WTC11 (cell line): ENCODE data around the gene PARVG. TPM values are rescaled to one million over a fixed set of nuclear protein-coding genes. Genes with fewer than 3 reads are reported as not detected.

Experiments
- ATAC-seq: fragments of 200-7000 bp; cut with Tn5 transposase; 2 replicates; pipeline ENCODE4 v1.10.0; 2021; ENCODE audit warnings: mild to moderate bottlenecking, moderate library complexity
- CTCF ChIA-PET: fragments of 300-600 bp; sonication (Branson Sonifier 250); formaldehyde crosslinking; loops from one replicate; lab custom pipeline; 2021; ENCODE audit warnings: antibody characterized with exemption; lab: Charles Lee
- POLR2A ChIA-PET: fragments of 350-600 bp; sonication (Branson Sonifier 250); formaldehyde crosslinking; loops from one replicate; lab custom pipeline; 2021; ENCODE audit warnings: antibody characterized with exemption; lab: Charles Lee
- DNase-seq: peaks from one replicate; pipeline ENCODE4 v3.0.0; 2021; ENCODE audit warnings: low spot score
- H3K27ac Mint-ChIP-seq: 2 replicates; pipeline ENCODE4 v1.8.0; 2021; ENCODE audit warnings: mixed read lengths
- H3K27me3 Mint-ChIP-seq: 2 replicates; pipeline ENCODE4 v1.8.0; 2021; ENCODE audit warnings: low read depth, mild to moderate bottlenecking, moderate library complexity, mixed read lengths
- H3K36me3 Mint-ChIP-seq: 2 replicates; pipeline ENCODE4 v1.8.0; 2021; ENCODE audit warnings: mixed read lengths
- H3K4me1 Mint-ChIP-seq: 2 replicates; pipeline ENCODE4 v1.8.0; 2022; ENCODE audit warnings: mixed read lengths
- H3K4me3 Mint-ChIP-seq: 2 replicates; pipeline ENCODE4 v1.8.0; 2021; ENCODE audit warnings: mild to moderate bottlenecking, moderate library complexity, mixed read lengths
- H3K9me3 Mint-ChIP-seq: 2 replicates; pipeline ENCODE4 v1.8.0; 2021; ENCODE audit warnings: mixed read lengths
- ATF2 ChIP-seq: sonication (generic); formaldehyde crosslinking; IDR thresholded peaks from 2 replicates; pipeline ENCODE4 v1.8.1; 2022; ENCODE audit warnings: low read depth, missing genetic modification reagents, borderline replicate concordance
- CTCF ChIP-seq: fragments of 200-600 bp; IDR thresholded peaks from 2 replicates; pipeline ENCODE4 v1.8.0; 2022; ENCODE audit warnings: antibody characterized with exemption
- E2F5 ChIP-seq: sonication (generic); formaldehyde crosslinking; IDR thresholded peaks from 2 replicates; pipeline ENCODE4 v1.8.1; 2022; ENCODE audit warnings: mild to moderate bottlenecking, moderate library complexity, missing genetic modification reagents
- HMGA2 ChIP-seq: fragments of 250-450 bp; sonication (Bioruptor Pico); IDR thresholded peaks from 2 replicates; pipeline ENCODE4 v1.4.0; 2021; ENCODE audit warnings: mild to moderate bottlenecking, moderate library complexity
- HMGXB4 ChIP-seq: sonication (generic); formaldehyde crosslinking; IDR thresholded peaks from 2 replicates; pipeline ENCODE4 v1.8.1; 2023; ENCODE audit warnings: mild to moderate bottlenecking, moderate library complexity, missing genetic modification reagents
- IRF1 ChIP-seq: sonication (generic); formaldehyde crosslinking; IDR thresholded peaks from 2 replicates; pipeline ENCODE4 v1.8.0; 2023; ENCODE audit warnings: missing genetic modification reagents
- JAZF1 ChIP-seq: fragments of 250-450 bp; sonication (Bioruptor Pico); IDR thresholded peaks from 2 replicates; pipeline ENCODE4 v1.9.0; 2021; ENCODE audit warnings: moderate library complexity, mild to moderate bottlenecking, inconsistent platforms
- MAX ChIP-seq: sonication (generic); formaldehyde crosslinking; IDR thresholded peaks from 2 replicates; pipeline ENCODE4 v1.8.0; 2022; ENCODE audit warnings: mild to moderate bottlenecking, missing genetic modification reagents
- NR3C1 ChIP-seq: sonication (generic); formaldehyde crosslinking; conservative IDR thresholded peaks from 2 replicates; pipeline ENCODE4 v1.8.1; 2023; ENCODE audit warnings: low read depth, mild to moderate bottlenecking, missing genetic modification reagents
- OVOL2 ChIP-seq: fragments of 250-450 bp; sonication (Bioruptor Pico); IDR thresholded peaks from 2 replicates; pipeline ENCODE4 v1.9.0; 2021; ENCODE audit warnings: mild to moderate bottlenecking, borderline replicate concordance
- PRDM15 ChIP-seq: sonication (generic); formaldehyde crosslinking; IDR thresholded peaks from 2 replicates; pipeline ENCODE4 v1.8.0; 2022; ENCODE audit warnings: missing genetic modification reagents
- RORB ChIP-seq: fragments of 250-450 bp; sonication (Bioruptor Pico); IDR thresholded peaks from 2 replicates; pipeline ENCODE4 v1.9.0; 2021; ENCODE audit warnings: mild to moderate bottlenecking
- SMAD3 ChIP-seq: sonication (generic); formaldehyde crosslinking; IDR thresholded peaks from 2 replicates; pipeline ENCODE4 v1.8.0; 2022; ENCODE audit warnings: missing genetic modification reagents, mild to moderate bottlenecking, borderline replicate concordance
- TEAD1 ChIP-seq: sonication (generic); formaldehyde crosslinking; IDR thresholded peaks from 2 replicates; pipeline ENCODE4 v1.8.0; 2022; ENCODE audit warnings: mild to moderate bottlenecking, missing genetic modification reagents
- ZBTB21 ChIP-seq: sonication (generic); formaldehyde crosslinking; IDR thresholded peaks from 2 replicates; pipeline ENCODE4 v1.8.1; 2023; ENCODE audit warnings: mild to moderate bottlenecking, missing genetic modification reagents, borderline replicate concordance
- ZNF138 ChIP-seq: sonication (generic); formaldehyde crosslinking; conservative IDR thresholded peaks from 2 replicates; pipeline ENCODE4 v1.8.1; 2022; ENCODE audit warnings: mild to moderate bottlenecking, moderate library complexity, missing genetic modification reagents
- ZNF532 ChIP-seq: fragments of 250-450 bp; sonication (Bioruptor Pico); IDR thresholded peaks from 2 replicates; pipeline ENCODE4 v1.9.0; 2021; ENCODE audit warnings: mild to moderate bottlenecking, borderline replicate concordance
- total RNA-seq: library from RNA; stranded (reverse); gene quantifications from 3 replicates; pipeline ENCODE4 v1.2.3, GENCODE V29; 2021

The PARVG gene
- total RNA-seq, 1 experiment from 2014 or later: 0.94 TPM

GRCh38 chr22:44213489-44214043, 32.8 kb downstream of the PARVG start (continued):
- TF ChIP-seq RORB (CRISPR knock-in tag): no peak

- DNase-seq (no peak), ATAC-seq (no peak)
- Mint-ChIP-seq H3K4me1 (no peaks in the 10 kb centered on the region), H3K36me3 (0 out of 2 replicates have a peak, but pooled peaks cover 3% of the 10 kb centered on the region), H3K4me3 (no peak overlapping the region), H3K9me3 (peaks cover 11% of the 10 kb centered on the region), H3K27ac (no peak overlapping the region), H3K27me3 (peaks cover 2% of the 10 kb centered on the region; the same call in 1 of the 2 replicates)
- ChIA-PET CTCF (no interaction called here), POLR2A (no interaction called here)
- TF ChIP-seq ZBTB21 (CRISPR knock-in tag): no peak
- no peak for TF ChIP-seq JAZF1
- TF ChIP-seq NR3C1: no peak
- TF ChIP-seq ZNF138: no peak
- TF ChIP-seq SMAD3 (CRISPR knock-in tag): no peak
- no peak for TF ChIP-seq HMGA2 (CRISPR knock-in tag)
- no peak for TF ChIP-seq OVOL2 (CRISPR knock-in tag)
Measured at GRCh38 chr22:44214187-44214586, 33.5 kb downstream of the PARVG start.

GRCh38 chr22:44214764-44215163, 34.0 kb downstream of the PARVG start:
- DNase-seq (no peak), ATAC-seq (no peak)
- Mint-ChIP-seq H3K27me3 (peaks cover 2% of the 10 kb centered on the region; the same call in 1 of the 2 replicates), H3K4me3 (no peak overlapping the region), H3K9me3 (peaks cover 6% of the 10 kb centered on the region), H3K27ac (no peak overlapping the region), H3K4me1 (no peaks in the 10 kb centered on the region), H3K36me3 (no peaks in the 10 kb centered on the region)
- ChIA-PET CTCF (interaction anchor here (1.2 kb wide), 1 partner anchor 222 kb away, joined by 4 read pairs; no protein-coding TSS in a partner anchor), POLR2A (no interaction called here)
- no peak for TF ChIP-seq MAX (CRISPR knock-in tag)
- TF ChIP-seq TEAD1 (CRISPR knock-in tag): no peak
- TF ChIP-seq ATF2 (CRISPR knock-in tag): no peak
- no peak for TF ChIP-seq E2F5
- no peak for TF ChIP-seq IRF1 (CRISPR knock-in tag)
- no peak for TF ChIP-seq ZNF532 (CRISPR knock-in tag)
- TF ChIP-seq CTCF: no peak
- TF ChIP-seq HMGXB4 (CRISPR knock-in tag): no peak
- no peak for TF ChIP-seq PRDM15
